ENCODE data around the gene RUVBL1. TPM values are rescaled to one million over a fixed set of nuclear protein-coding genes. Genes with fewer than 3 reads are reported as not detected.
"Not testable (repeated sequence)": the region's sequence is repeated elsewhere in the genome, so short reads cannot be mapped to it uniquely, and the experiment has no call there.

Gene RUVBL1
- total RNA-seq, 1 experiment from 2014 or later, result 115 TPM

DNA sequence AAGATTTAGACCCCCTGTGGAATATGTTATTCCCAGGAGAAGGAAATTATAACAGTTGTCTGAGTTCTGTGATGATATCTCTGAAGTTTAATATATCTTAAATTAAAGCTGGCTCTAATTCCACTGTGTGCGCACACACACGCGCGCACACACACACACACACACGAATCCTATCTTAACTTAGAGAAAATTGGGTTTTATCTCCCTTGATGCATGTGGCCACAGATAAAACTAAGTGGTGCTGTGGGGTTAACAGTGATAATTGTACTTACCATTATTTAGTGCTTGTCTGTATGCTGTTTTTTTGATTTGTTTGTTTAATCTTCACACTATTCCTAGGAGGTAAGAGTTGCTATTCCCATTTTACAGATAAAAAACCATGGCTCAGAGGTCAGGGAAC, 37.0 kb upstream of the RUVBL1 start:
- H3K27ac ChIP-seq, result no peak overlapping the region
- no peaks in the 10 kb centered on the region for H3K27me3 ChIP-seq (ENCODE audit: insufficient read depth, low read depth)
- H4K20me1 ChIP-seq (ENCODE audit: insufficient read depth), result no peaks in the 10 kb centered on the region; the same call in none of the 2 replicates
- H3K9me2 ChIP-seq (ENCODE audit: insufficient read depth), result no peaks in the 10 kb centered on the region
- H3K9me3 ChIP-seq (ENCODE audit: insufficient read depth, low read depth), result no peaks in the 10 kb centered on the region; the same call in 1 of the 2 replicates
- no peak overlapping the region for H2AFZ ChIP-seq
- TF ChIP-seq, protein P1, sequence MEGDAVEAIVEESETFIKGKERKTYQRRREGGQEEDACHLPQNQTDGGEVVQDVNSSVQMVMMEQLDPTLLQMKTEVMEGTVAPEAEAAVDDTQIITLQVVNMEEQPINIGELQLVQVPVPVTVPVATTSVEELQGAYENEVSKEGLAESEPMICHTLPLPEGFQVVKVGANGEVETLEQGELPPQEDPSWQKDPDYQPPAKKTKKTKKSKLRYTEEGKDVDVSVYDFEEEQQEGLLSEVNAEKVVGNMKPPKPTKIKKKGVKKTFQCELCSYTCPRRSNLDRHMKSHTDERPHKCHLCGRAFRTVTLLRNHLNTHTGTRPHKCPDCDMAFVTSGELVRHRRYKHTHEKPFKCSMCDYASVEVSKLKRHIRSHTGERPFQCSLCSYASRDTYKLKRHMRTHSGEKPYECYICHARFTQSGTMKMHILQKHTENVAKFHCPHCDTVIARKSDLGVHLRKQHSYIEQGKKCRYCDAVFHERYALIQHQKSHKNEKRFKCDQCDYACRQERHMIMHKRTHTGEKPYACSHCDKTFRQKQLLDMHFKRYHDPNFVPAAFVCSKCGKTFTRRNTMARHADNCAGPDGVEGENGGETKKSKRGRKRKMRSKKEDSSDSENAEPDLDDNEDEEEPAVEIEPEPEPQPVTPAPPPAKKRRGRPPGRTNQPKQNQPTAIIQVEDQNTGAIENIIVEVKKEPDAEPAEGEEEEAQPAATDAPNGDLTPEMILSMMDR (conservative IDR thresholded peaks at IDR 0.05), result no peak
- no peak for TF ChIP-seq EZH2 (IDR thresholded peaks at IDR 0.05; ENCODE audit: low read depth)
- H3K36me3 ChIP-seq (ENCODE audit: low read depth), result peaks cover 17% of the 10 kb centered on the region; the same call in 1 of the 2 replicates
- ChIA-PET CTCF (no interaction called here), POLR2A (ENCODE audit: unreplicated experiment) (no interaction called here)
- no TSS peak for BruUV-seq (replicated peaks)
- peaks cover 22% of the 10 kb centered on the region for H3K79me2 ChIP-seq (ENCODE audit: low read depth)
- H3K4me2 ChIP-seq, result no peak overlapping the region
- DNase-seq, result no peak
- no peaks in the 10 kb centered on the region for H3F3A ChIP-seq (ENCODE audit: insufficient read depth, low read depth)
- H3K4me1 ChIP-seq (replicated peaks; ENCODE audit: insufficient read depth), result no peaks in the 10 kb centered on the region
- intact Hi-C loops (cut with micrococcal nuclease; ENCODE audit: unreplicated experiment), result no loop called here
- H3K4me3 ChIP-seq, result no peak overlapping the region

DNA sequence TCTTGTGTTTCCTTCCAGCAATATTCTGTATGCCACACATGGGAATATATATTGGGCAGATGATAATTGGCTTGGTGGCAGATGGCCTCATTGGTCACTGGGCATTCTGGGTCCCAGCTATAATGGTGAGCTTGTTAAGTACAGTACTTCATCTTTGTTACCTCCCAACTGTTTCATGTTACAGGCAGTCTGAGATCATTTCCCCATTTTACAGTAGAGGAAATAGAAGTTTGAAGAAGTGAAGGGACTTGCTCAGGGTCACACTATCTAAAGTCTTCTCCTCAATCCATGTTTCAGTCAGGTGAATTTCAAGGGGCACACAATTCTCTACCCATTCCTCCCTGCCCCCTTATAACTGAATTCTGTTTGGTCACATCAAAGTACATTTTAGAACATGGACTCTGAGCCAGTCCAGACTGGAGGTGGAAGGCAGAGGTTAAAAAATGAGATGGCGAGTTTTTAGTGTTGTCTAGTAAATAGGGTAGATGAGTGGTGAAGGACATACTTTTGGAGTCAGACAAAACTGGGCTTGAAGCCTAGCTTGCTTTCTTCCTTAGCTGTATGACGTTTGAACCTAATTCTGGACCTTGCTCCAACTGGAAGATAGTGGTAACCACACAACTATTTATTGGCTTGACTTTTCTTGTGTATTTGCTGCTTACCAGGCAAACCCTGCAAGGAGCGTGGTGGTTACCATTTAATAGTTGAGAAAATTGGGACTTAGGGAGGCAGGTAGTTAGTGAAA, 32.2 kb upstream of the RUVBL1 start:
- BruUV-seq (replicated peaks), result no TSS peak
- H3K9me3 ChIP-seq (ENCODE audit: insufficient read depth, low read depth), result no peaks in the 10 kb centered on the region; the same call in 1 of the 2 replicates
- peaks cover 9% of the 10 kb centered on the region for H3K4me1 ChIP-seq (replicated peaks; ENCODE audit: insufficient read depth)
- POLR2A ChIA-PET (ENCODE audit: unreplicated experiment), result interaction anchor here (0.6 kb wide), 1 partner anchor 29 kb away, joined by 3 read pairs; no protein-coding TSS in a partner anchor
- no peak overlapping the region for H2AFZ ChIP-seq
- H3K79me2 ChIP-seq (ENCODE audit: low read depth), result peaks cover 36% of the 10 kb centered on the region
- intact Hi-C loops (cut with micrococcal nuclease; ENCODE audit: unreplicated experiment), result no loop called here
- no peak overlapping the region for H3K4me2 ChIP-seq
- DNase-seq, result no peak
- no peaks in the 10 kb centered on the region for H3K27me3 ChIP-seq (ENCODE audit: insufficient read depth, low read depth)
- no peak overlapping the region for H3K4me3 ChIP-seq
- H3K36me3 ChIP-seq (ENCODE audit: low read depth), result peaks cover 24% of the 10 kb centered on the region; the same call in 1 of the 2 replicates
- no peak overlapping the region for H3K27ac ChIP-seq
- CTCF ChIA-PET, result interaction anchor here (0.7 kb wide), 1 partner anchor 204 kb away, joined by 3 read pairs; no protein-coding TSS in a partner anchor
- TF ChIP-seq, protein P1 (conservative IDR thresholded peaks at IDR 0.05), result no peak
- TF ChIP-seq EZH2 (IDR thresholded peaks at IDR 0.05; ENCODE audit: low read depth), result no peak
- no peaks in the 10 kb centered on the region for H3K9me2 ChIP-seq (ENCODE audit: insufficient read depth)
- peaks cover 25% of the 10 kb centered on the region; the same call in 1 of the 2 replicates for H3F3A ChIP-seq (ENCODE audit: insufficient read depth, low read depth)
- no peaks in the 10 kb centered on the region; the same call in none of the 2 replicates for H4K20me1 ChIP-seq (ENCODE audit: insufficient read depth)

DNA sequence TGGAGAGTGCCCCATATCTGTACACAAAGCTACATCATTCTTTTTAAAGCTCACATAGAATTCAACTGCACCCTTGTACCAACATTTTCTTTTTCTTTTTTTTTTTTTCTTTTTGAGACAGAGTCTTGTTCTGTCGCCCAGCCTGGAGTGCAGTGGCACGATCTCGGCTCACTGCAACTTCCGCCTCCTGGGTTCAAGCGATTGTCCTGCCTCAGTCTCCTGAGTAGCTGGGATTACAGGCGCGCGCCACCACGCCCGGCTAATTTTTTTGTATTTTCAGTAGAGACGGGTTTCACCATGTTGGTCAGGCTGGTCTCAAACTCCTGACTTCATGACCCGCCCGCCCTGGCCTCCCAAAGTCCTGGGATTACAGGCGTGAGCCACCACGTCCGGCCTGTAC, 30.7 kb upstream of the RUVBL1 start:
- H3K27me3 ChIP-seq (ENCODE audit: insufficient read depth, low read depth); H3K9me3 ChIP-seq (ENCODE audit: insufficient read depth, low read depth); H3K4me1 ChIP-seq (replicated peaks; ENCODE audit: insufficient read depth); H4K20me1 ChIP-seq (ENCODE audit: insufficient read depth); H3K9me2 ChIP-seq (ENCODE audit: insufficient read depth); intact Hi-C loops (cut with micrococcal nuclease; ENCODE audit: unreplicated experiment); DNase-seq: not testable (repeated sequence)
- Histone ChIP-seq H3K36me3 (ENCODE audit: low read depth) (peaks cover 24% of the 10 kb centered on the region; the same call in 1 of the 2 replicates), H3F3A (ENCODE audit: insufficient read depth, low read depth) (peaks cover 25% of the 10 kb centered on the region; the same call in 1 of the 2 replicates), H3K79me2 (ENCODE audit: low read depth) (peaks cover 36% of the 10 kb centered on the region), H3K27ac (peak overlapping the region; percentile 70), H3K4me3 (peak overlapping the region; percentile 96), H3K4me2 (peak overlapping the region; percentile 99), H2AFZ (peak overlapping the region; percentile 98)
- ChIA-PET POLR2A (ENCODE audit: unreplicated experiment) (interaction anchor here (0.6 to 0.8 kb wide), 4 partner anchors 179 to 895 kb away, joined by 3 to 15 read pairs (median 6); no protein-coding TSS in a partner anchor), CTCF (interaction anchor here (0.6 to 0.7 kb wide), 3 partner anchors 91 to 849 kb away, joined by 4 to 5 read pairs (median 4); no protein-coding TSS in a partner anchor)
- BruUV-seq (replicated peaks), result TSS peak; percentile 35
